ENCODE results near the gene NLE1.

NLE1 gene

DNA sequence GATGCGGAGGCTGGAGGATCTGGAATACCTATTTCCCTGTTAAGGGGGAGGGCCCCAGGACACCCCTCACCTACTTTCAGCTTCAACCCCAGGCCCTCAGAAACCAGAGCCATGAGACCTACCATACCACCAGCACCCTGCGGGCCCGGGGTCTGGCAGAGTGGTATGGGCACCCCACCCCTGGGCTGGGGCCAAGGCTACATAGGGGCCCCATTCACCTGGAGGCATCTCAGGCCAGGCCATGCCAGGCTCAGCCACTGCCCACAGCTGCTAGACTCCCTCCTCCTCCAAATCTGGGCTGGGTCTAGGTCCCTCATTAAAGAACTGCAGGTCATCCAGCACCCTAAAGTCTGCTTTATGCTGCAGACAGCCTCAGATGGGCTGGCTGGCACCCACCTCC lies 11.7 kb downstream of the NLE1 start:
- H3K4me3 ChIP-seq (ENCODE audit: low read depth, low read length): no peak overlapping the region
- no peak for DNase-seq (ENCODE audit: low read depth)
- TF ChIP-seq MYC (IDR thresholded peaks at IDR 0.05; ENCODE audit: low read depth, low read length) (no peak), POLR2A (IDR thresholded peaks at IDR 0.05; ENCODE audit: extremely low read depth, insufficient read length) (no peak)

DNA sequence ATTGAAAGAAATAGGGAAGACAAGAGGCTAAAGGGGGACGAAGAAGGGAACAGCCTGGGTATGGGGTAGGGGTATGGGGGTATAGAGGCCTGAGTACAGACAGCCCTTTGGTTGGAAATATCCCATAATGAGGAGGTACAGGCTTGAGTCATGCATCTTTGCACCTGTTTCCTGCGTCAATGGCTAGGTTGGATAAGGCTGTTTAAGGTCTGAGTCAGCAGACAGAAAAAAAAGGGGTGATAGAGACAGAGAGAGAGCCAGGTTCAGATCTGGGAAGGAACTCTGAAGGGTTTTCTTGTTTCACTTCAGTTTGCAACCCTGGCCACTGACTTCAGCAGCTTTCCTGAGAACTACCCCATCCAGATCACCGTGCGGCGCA lies 12.1 kb downstream of the NLE1 start:
- H3K4me3 ChIP-seq (ENCODE audit: low read depth, low read length): no peak overlapping the region
- no peak for DNase-seq (ENCODE audit: low read depth)
- TF ChIP-seq, protein P1, sequence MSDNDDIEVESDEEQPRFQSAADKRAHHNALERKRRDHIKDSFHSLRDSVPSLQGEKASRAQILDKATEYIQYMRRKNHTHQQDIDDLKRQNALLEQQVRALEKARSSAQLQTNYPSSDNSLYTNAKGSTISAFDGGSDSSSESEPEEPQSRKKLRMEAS (IDR thresholded peaks at IDR 0.05; ENCODE audit: low read depth, low read length): no peak
- TF ChIP-seq, protein P2, sequence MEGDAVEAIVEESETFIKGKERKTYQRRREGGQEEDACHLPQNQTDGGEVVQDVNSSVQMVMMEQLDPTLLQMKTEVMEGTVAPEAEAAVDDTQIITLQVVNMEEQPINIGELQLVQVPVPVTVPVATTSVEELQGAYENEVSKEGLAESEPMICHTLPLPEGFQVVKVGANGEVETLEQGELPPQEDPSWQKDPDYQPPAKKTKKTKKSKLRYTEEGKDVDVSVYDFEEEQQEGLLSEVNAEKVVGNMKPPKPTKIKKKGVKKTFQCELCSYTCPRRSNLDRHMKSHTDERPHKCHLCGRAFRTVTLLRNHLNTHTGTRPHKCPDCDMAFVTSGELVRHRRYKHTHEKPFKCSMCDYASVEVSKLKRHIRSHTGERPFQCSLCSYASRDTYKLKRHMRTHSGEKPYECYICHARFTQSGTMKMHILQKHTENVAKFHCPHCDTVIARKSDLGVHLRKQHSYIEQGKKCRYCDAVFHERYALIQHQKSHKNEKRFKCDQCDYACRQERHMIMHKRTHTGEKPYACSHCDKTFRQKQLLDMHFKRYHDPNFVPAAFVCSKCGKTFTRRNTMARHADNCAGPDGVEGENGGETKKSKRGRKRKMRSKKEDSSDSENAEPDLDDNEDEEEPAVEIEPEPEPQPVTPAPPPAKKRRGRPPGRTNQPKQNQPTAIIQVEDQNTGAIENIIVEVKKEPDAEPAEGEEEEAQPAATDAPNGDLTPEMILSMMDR (IDR thresholded peaks at IDR 0.05; ENCODE audit: low read depth, low read length): no peak
- TF ChIP-seq MYC (IDR thresholded peaks at IDR 0.05; ENCODE audit: low read depth, low read length): no peak
- no peak for TF ChIP-seq POLR2A (IDR thresholded peaks at IDR 0.05; ENCODE audit: extremely low read depth, insufficient read length)

DNA sequence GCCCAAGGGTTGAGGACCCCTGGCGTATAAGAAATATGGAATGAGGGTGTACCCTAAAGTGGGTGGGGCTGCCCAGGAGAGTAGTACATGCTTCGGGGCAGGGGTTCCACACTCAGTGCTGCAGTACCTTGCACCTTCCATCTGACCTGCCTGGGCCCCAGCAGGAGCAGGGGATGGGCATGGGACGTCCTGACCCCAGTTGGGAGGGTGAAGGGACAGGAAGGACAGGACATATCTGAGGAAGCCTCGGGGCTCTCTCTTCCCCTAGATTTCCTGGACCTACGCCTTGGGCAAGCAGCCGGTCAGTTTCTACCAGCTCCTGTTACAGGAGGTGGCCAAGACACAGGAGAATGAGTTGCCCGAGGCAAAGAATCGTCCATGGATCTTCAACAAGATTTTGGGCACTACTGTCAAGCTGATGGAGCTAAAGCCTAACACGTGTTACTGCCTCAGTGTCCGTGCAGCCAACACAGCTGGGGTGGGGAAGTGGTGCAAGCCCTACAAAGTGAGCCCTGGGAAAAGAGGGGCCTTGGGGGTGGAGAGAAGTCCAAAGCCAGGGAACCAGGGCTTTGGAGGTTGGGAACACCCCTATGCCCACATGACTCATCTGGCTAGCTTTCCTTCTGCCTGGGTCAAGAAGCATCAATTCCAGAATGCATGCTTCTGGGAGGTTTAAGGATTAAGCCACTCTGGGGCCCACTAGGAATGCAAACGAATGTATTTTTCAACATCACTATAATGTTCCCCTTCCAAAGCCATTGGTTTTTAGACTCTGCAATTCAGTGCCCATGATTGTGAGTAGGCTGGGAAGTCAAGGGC lies 12.7 kb downstream of the NLE1 start:
- TF ChIP-seq POLR2A (IDR thresholded peaks at IDR 0.05; ENCODE audit: extremely low read depth, insufficient read length): no peak
- no peak for TF ChIP-seq MYC (IDR thresholded peaks at IDR 0.05; ENCODE audit: low read depth, low read length)
- TF ChIP-seq, protein P1 (IDR thresholded peaks at IDR 0.05; ENCODE audit: low read depth, low read length): no peak
- TF ChIP-seq, protein P2 (IDR thresholded peaks at IDR 0.05; ENCODE audit: low read depth, low read length): no peak
- no peak overlapping the region for H3K4me3 ChIP-seq (ENCODE audit: low read depth, low read length)
- no peak for DNase-seq (ENCODE audit: low read depth)

DNA sequence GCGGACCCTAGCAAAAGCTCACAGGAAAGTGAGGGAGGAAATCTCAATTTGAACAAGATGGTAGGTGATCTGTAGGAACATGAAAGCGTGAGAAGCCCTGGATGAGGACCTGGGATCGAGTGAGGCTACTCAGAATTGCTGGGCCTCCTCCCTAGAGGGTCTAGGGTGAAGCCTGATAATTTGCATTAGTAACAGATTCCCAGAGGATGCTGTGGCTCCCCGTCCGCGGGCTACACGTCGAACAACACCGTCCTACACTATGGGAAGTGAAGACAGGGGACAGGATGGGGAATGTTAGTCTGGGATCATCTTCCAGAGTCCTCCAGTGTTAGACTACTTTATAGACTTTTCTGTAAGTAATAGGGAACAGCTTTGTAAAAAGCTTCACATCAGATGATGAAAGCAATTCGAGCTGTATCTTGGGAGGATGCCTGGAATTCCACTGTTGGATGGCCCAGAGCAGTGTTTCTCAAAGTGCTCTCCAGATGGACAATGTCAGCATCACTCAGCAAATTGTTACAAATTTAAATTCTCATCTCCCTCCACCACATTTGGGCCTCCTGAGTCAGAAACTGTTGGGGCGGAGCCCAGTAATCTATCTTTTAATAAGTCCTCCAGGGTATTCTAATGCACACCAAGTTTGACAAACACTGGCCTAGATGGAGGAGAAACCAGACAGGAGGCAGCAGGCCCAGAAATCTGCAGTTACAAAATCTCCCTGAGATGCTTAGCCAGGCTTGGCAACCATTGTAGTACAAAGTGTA lies 14.2 kb downstream of the NLE1 start:
- no peak overlapping the region for H3K4me3 ChIP-seq (ENCODE audit: low read depth, low read length)
- no peak for DNase-seq (ENCODE audit: low read depth)
- TF ChIP-seq, protein P2 (IDR thresholded peaks at IDR 0.05; ENCODE audit: low read depth, low read length): no peak
- TF ChIP-seq POLR2A (IDR thresholded peaks at IDR 0.05; ENCODE audit: extremely low read depth, insufficient read length): no peak
- TF ChIP-seq, protein P1 (IDR thresholded peaks at IDR 0.05; ENCODE audit: low read depth, low read length): no peak
- TF ChIP-seq MYC (IDR thresholded peaks at IDR 0.05; ENCODE audit: low read depth, low read length): no peak

DNA sequence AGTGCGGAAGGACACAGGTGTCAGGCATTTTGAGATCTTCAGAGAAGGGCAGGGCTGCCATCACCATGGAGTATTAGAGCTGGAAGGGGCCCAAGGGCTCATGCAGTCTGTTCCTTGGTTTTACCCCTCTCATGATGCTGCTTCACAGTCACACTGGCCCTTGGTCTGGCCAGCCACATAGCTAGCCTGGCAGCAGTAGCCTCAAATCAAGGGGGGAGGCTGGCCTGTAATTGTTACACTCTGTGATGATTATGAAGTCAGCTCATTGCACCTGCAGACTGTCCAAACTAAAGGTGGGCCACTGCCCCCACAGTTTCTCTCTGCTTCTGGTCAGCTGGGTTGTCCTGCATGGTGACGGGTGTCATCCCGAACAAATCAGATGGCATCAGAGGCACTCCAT lies 20.8 kb downstream of the NLE1 start, which contains the start of gene FNDC8:
Gene FNDC8 (plus strand): TSS at position 301 of the 400 bp plus-strand sequence. CDS start 79 bp downstream, at position 380.
- no peak within 1 kb of the TSS for H3K4me3 ChIP-seq (ENCODE audit: low read depth, low read length)
- TF ChIP-seq POLR2A (IDR thresholded peaks at IDR 0.05; ENCODE audit: extremely low read depth, insufficient read length) (no peak), MYC (IDR thresholded peaks at IDR 0.05; ENCODE audit: low read depth, low read length) (no peak)
- TF ChIP-seq, protein P2 (IDR thresholded peaks at IDR 0.05; ENCODE audit: low read depth, low read length): no peak
- TF ChIP-seq, protein P1 (IDR thresholded peaks at IDR 0.05; ENCODE audit: low read depth, low read length): no peak
- no peak for DNase-seq (ENCODE audit: low read depth)

Measured in NB4 (cell line).